Measurements from ENCODE around the gene SCP2.

DNA sequence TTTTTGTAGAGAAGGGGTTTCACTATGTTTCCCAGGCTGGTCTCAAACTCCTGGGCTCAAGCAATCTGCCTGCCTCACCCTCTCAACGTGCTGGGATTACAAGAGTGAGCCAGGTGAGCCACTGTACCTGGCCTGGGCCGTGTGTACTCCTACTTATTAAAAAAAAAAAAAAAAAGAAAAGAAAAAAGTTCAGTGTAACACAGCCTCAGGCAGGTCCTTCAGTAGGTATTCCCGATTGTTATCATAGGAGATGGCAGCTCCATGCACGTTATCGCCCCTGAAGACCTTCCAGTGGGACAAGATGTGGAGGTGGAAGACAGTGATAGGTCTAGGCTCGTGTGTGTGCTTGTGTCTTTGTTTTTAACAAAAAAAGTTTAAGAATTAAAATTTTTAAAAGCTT lies 8.9 kb upstream of the SCP2 start:
- no peak for TF ChIP-seq ZFP30 (CRISPR knock-in tag; IDR thresholded peaks at IDR 0.05)
- no peak for TF ChIP-seq PPARA (CRISPR knock-in tag; IDR thresholded peaks at IDR 0.05; ENCODE audit: borderline replicate concordance)
- TF ChIP-seq, protein P1, sequence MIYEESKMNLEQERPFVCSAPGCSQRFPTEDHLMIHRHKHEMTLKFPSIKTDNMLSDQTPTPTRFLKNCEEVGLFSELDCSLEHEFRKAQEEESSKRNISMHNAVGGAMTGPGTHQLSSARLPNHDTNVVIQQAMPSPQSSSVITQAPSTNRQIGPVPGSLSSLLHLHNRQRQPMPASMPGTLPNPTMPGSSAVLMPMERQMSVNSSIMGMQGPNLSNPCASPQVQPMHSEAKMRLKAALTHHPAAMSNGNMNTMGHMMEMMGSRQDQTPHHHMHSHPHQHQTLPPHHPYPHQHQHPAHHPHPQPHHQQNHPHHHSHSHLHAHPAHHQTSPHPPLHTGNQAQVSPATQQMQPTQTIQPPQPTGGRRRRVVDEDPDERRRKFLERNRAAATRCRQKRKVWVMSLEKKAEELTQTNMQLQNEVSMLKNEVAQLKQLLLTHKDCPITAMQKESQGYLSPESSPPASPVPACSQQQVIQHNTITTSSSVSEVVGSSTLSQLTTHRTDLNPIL (CRISPR knock-in tag; IDR thresholded peaks at IDR 0.05; ENCODE audit: low read depth): no peak
- TF ChIP-seq CSDC2 (CRISPR knock-in tag; IDR thresholded peaks at IDR 0.05): no peak
- no peak for TF ChIP-seq GLIS3 (CRISPR knock-in tag; IDR thresholded peaks at IDR 0.05)
- TF ChIP-seq, protein P2, sequence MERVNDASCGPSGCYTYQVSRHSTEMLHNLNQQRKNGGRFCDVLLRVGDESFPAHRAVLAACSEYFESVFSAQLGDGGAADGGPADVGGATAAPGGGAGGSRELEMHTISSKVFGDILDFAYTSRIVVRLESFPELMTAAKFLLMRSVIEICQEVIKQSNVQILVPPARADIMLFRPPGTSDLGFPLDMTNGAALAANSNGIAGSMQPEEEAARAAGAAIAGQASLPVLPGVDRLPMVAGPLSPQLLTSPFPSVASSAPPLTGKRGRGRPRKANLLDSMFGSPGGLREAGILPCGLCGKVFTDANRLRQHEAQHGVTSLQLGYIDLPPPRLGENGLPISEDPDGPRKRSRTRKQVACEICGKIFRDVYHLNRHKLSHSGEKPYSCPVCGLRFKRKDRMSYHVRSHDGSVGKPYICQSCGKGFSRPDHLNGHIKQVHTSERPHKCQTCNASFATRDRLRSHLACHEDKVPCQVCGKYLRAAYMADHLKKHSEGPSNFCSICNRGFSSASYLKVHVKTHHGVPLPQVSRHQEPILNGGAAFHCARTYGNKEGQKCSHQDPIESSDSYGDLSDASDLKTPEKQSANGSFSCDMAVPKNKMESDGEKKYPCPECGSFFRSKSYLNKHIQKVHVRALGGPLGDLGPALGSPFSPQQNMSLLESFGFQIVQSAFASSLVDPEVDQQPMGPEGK (CRISPR knock-in tag; IDR thresholded peaks at IDR 0.05; ENCODE audit: borderline replicate concordance): no peak
- no peak for TF ChIP-seq ZFP3 (CRISPR knock-in tag; IDR thresholded peaks at IDR 0.05)
- no peak for TF ChIP-seq RARB (CRISPR knock-in tag; IDR thresholded peaks at IDR 0.05)
- no peak for TF ChIP-seq BACH2 (CRISPR knock-in tag; IDR thresholded peaks at IDR 0.05; ENCODE audit: borderline replicate concordance)
- TF ChIP-seq ZNF565 (CRISPR knock-in tag; conservative IDR thresholded peaks at IDR 0.05; ENCODE audit: low read depth): no peak

All from SK-N-SH treated with all-trans-retinoic acid at 6 μM for 48 hours (cell line).